Type B pancreatic cell (in vitro differentiated cells): ENCODE measurements around the gene ODC1. TPM values are rescaled to one million over a fixed set of nuclear protein-coding genes. Genes with fewer than 3 reads are reported as not detected.

Source experiments
- DNase-seq: peaks from one replicate; pipeline ENCODE4 v3.0.0; 2021; ENCODE audit warnings: mixed read lengths; ENCODE audit not compliant: unreplicated experiment; ENCODE audit errors: extremely low spot score
- H3K27ac Mint-ChIP-seq: 2 replicates; pipeline ENCODE4 v1.8.0; 2021; ENCODE audit warnings: mild to moderate bottlenecking, mixed read lengths
- H3K27me3 Mint-ChIP-seq: 2 replicates; pipeline ENCODE4 v1.8.0; 2021; ENCODE audit warnings: mixed read lengths
- H3K36me3 Mint-ChIP-seq: 2 replicates; pipeline ENCODE4 v1.8.0; 2021; ENCODE audit warnings: mixed read lengths
- H3K4me1 Mint-ChIP-seq: one replicate; pipeline ENCODE4 v1.8.0; 2021; ENCODE audit warnings: mixed read lengths; ENCODE audit not compliant: unreplicated experiment
- H3K4me3 Mint-ChIP-seq: 2 replicates; pipeline ENCODE4 v1.8.0; 2021; ENCODE audit warnings: mild to moderate bottlenecking, mixed read lengths
- H3K9me3 Mint-ChIP-seq: 2 replicates; pipeline ENCODE4 v1.8.0; 2021; ENCODE audit warnings: mixed read lengths
- total RNA-seq: library from RNA; stranded (reverse); gene quantifications from 2 replicates; pipeline ENCODE4 v1.2.1, GENCODE V29; 2021; ENCODE audit warnings: low replicate concordance
- TF ChIP-seq, protein P1 (sequence below): fragments of 200-600 bp; sonication (generic); conservative IDR thresholded peaks from 2 replicates; pipeline ENCODE4 v1.5.0; 2021; ENCODE audit warnings: antibody characterized with exemption, mild to moderate bottlenecking

Gene ODC1
- total RNA-seq, 1 donor from 2014 or later: 135 TPM

DNA sequence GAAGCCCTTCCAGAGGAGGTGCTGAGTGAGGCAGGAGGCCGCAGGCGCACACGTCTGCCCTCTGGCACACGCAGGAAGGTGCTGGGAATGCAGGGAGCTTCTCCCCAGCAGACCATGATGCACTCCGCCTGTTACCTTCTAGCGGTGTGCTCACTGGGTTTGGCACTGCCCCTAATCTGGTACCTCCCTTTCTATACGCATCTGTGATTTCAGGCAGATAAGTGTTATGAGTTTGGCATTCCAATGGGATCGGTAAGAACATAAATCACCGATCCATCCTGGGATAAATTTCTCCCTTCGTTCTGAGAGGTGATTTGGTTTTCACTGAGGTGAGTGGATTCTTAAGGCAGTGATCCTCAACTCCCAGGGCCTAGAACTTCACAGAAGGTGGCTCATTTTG lies 34.6 kb downstream of the ODC1 start:
- no peaks in the 10 kb centered on the region for H3K9me3 Mint-ChIP-seq
- TF ChIP-seq, protein P1, sequence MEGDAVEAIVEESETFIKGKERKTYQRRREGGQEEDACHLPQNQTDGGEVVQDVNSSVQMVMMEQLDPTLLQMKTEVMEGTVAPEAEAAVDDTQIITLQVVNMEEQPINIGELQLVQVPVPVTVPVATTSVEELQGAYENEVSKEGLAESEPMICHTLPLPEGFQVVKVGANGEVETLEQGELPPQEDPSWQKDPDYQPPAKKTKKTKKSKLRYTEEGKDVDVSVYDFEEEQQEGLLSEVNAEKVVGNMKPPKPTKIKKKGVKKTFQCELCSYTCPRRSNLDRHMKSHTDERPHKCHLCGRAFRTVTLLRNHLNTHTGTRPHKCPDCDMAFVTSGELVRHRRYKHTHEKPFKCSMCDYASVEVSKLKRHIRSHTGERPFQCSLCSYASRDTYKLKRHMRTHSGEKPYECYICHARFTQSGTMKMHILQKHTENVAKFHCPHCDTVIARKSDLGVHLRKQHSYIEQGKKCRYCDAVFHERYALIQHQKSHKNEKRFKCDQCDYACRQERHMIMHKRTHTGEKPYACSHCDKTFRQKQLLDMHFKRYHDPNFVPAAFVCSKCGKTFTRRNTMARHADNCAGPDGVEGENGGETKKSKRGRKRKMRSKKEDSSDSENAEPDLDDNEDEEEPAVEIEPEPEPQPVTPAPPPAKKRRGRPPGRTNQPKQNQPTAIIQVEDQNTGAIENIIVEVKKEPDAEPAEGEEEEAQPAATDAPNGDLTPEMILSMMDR: no peak

DNA sequence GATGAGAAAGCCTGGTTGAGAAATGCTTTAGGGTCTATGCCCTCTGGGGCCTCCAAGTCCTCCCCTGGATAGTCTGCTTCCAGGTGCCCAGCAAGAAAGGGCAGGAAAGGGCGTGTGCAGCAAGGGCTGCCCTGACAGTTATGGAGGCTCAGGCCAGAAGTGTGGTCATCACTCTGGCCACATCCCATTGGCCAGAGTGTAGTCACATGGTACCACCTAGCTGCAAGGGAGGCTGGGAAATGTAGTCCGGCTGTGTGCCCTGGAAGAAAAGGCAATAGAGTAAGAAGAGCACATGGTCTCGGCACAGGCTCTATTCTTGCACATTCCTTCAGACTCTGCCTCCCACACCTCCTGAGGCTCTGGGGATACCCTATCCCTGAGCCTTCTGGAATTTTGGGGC lies 35.7 kb downstream of the ODC1 start:
- H3K27ac Mint-ChIP-seq: no peak overlapping the region
- no peak overlapping the region for H3K4me3 Mint-ChIP-seq
- no peaks in the 10 kb centered on the region for H3K36me3 Mint-ChIP-seq
- H3K4me1 Mint-ChIP-seq: peaks cover 18% of the 10 kb centered on the region
- no peaks in the 10 kb centered on the region for H3K27me3 Mint-ChIP-seq
- TF ChIP-seq, protein P1: no peak
- no peaks in the 10 kb centered on the region for H3K9me3 Mint-ChIP-seq
- DNase-seq: no peak

More for the DNA sequence above, 34.6 kb downstream of the ODC1 start:
- no peaks in the 10 kb centered on the region for H3K27me3 Mint-ChIP-seq
- no peak overlapping the region for H3K27ac Mint-ChIP-seq
- H3K4me1 Mint-ChIP-seq: peaks cover 8% of the 10 kb centered on the region
- no peak overlapping the region for H3K4me3 Mint-ChIP-seq
- DNase-seq: no peak
- no peaks in the 10 kb centered on the region for H3K36me3 Mint-ChIP-seq

DNA sequence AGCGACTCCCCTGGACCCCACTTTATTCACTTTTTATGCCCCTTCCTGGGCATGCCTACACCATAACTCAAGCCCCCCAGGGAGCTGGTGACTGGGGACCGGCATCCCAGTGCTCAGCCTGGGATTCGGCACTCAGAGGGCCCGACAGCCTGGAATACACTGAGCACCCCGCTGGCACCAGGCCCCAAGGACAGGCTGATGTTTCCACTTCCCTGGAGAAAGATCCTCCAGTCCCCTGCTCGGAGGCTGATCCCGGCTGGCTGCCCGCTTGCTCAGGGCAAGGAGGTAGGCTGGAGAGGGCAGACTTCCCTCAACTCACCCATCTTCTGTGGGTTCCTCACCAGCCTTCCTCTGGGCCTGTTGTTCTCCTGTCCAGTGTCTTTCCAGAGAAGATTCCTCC lies 36.6 kb downstream of the ODC1 start:
- Mint-ChIP-seq H3K27me3 (no peaks in the 10 kb centered on the region), H3K4me3 (no peak overlapping the region), H3K36me3 (no peaks in the 10 kb centered on the region), H3K4me1 (peaks cover 21% of the 10 kb centered on the region), H3K27ac (no peak overlapping the region), H3K9me3 (no peaks in the 10 kb centered on the region)
- DNase-seq: no peak
- TF ChIP-seq, protein P1: no peak

DNA sequence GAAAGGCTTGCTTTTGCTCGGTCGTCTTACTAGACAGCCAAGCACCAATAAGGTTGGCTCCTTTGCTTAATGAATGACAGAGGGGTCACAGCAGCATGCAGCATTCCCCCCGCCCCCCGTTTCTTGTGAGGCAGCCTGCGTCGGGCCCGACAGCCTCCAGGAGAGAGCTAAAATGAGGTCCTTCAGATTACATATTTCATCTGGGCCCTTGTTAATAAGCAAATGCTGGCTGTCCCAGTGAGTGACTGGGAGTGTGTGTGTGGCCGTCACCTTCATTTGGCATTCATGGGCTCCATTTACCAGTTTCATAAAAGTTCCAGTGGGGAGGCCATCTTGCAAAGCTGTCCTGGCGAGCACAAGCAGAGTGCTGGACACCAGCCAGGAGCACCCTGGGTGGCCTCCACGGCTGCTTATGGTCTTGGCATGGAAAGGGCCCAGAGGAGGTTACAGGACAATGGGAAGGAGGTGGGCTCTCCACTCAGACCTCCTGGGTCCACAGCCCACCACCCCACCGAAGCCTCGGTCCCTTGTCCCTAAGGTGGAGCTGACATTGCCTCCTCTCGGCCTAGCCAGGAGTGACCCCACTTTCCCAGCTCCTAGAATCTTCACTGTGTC lies 37.2 kb downstream of the ODC1 start:
- no peak overlapping the region for H3K4me3 Mint-ChIP-seq
- TF ChIP-seq, protein P1: no peak
- no peaks in the 10 kb centered on the region for H3K36me3 Mint-ChIP-seq
- no peak overlapping the region for H3K27ac Mint-ChIP-seq
- peaks cover 21% of the 10 kb centered on the region for H3K4me1 Mint-ChIP-seq
- H3K9me3 Mint-ChIP-seq: no peaks in the 10 kb centered on the region
- no peak for DNase-seq
- no peaks in the 10 kb centered on the region for H3K27me3 Mint-ChIP-seq

DNA sequence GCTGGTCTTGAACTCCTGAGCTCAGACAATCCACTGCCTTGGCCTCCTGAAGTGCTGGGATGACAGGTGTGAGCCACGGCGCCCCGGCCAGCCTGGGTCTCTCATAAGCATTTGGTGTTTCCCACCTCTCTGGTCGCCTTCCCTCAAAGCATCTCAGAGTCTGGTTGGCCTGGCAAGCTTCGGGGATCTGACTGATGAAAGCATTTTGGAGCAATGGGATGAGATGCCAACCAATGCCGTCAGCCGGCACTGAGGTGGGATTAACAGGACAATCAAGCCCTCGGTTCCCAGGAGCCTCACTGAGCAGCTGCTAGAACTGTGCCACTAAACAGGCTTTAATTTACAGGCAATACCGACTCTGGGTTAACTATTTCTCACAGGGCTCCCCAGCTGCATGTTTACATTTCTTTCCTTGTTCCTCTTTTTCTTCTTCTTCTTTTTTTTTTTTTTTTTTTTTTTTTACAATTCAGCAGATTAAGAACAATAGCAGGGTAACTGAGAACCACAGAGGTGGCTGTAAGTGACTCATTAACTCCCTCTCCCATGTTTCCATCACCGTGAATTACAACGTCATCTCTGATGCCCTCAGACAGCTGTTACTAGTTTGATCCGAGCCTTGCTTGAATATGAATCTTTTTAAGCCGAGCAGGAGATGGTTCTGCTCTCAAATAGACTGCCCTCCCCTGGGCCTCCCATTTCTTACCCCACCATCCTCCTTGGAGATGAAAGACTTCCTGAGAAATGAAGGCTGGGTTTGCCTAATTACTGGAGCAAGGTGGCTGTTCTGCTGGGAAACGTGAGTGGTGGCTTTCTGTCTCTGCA lies 37.9 kb downstream of the ODC1 start:
- H3K9me3 Mint-ChIP-seq: no peaks in the 10 kb centered on the region

More for the DNA sequence above, 37.9 kb downstream of the ODC1 start:
- no peak overlapping the region for H3K4me3 Mint-ChIP-seq
- H3K27ac Mint-ChIP-seq: no peak overlapping the region
- peaks cover 21% of the 10 kb centered on the region for H3K4me1 Mint-ChIP-seq
- TF ChIP-seq, protein P1: no peak
- DNase-seq: no peak
- no peaks in the 10 kb centered on the region for H3K27me3 Mint-ChIP-seq
- no peaks in the 10 kb centered on the region for H3K36me3 Mint-ChIP-seq
